Lung (tissue), 12 donors: ENCODE measurements around the gene MMP7. TPM values are rescaled to one million over a fixed set of nuclear protein-coding genes. Genes with fewer than 3 reads are reported as not detected.
A peak's percentile ranks its signal among the peaks of the same experiment; 100 is the strongest.

Experiments
- ATAC-seq: fragments of 200-7000 bp; cut with Tn5 transposase; one replicate; pipeline ENCODE4 v1.9.1; 2020; ENCODE audit warnings: moderate number of reproducible peaks; ENCODE audit not compliant: insufficient read depth, low FRiP score
- DNase-seq, 3 donors: peaks; one replicate each; pipeline ENCODE4 v3.0.0-alpha.2; 2013 to 2017
- H3K27ac ChIP-seq, 2 donors: one replicate each; pipeline ENCODE4 v1.5.1; 2013; ENCODE audit warnings: mild to moderate bottlenecking in 2 of 2, moderate library complexity in 2 of 2, control low read depth in 1 of 2, inconsistent platforms in 1 of 2, low read depth in 1 of 2, low read length in 1 of 2
- H3K27me3 ChIP-seq, 3 donors: one replicate each; pipeline ENCODE4 v1.5.1; 2013; ENCODE audit warnings: low read length in 2 of 3; ENCODE audit not compliant: control insufficient read depth in 3 of 3, insufficient read depth in 3 of 3
- H3K36me3 ChIP-seq, 4 donors: one replicate each; pipeline ENCODE4 v1.5.1; 2013; ENCODE audit warnings: low read length in 4 of 4, mild to moderate bottlenecking in 1 of 4, moderate library complexity in 1 of 4; ENCODE audit not compliant: control insufficient read depth in 4 of 4, insufficient read depth in 4 of 4
- H3K4me1 ChIP-seq, 5 donors: one replicate each; pipeline ENCODE4 v1.5.1; 2013; ENCODE audit warnings: low read length in 5 of 5, mild to moderate bottlenecking in 2 of 5, moderate library complexity in 1 of 5; ENCODE audit not compliant: control insufficient read depth in 5 of 5, insufficient read depth in 5 of 5
- H3K4me3 ChIP-seq: one replicate; pipeline ENCODE4 v1.5.1; 2013; ENCODE audit warnings: mild to moderate bottlenecking, control low read depth, moderate library complexity
- H3K9ac ChIP-seq, 2 donors: one replicate each; pipeline ENCODE4 v1.5.1; 2013; ENCODE audit warnings: low read length in 2 of 2, control low read depth in 1 of 2; ENCODE audit not compliant: insufficient read depth in 1 of 2
- H3K9me3 ChIP-seq, 4 donors: one replicate each; pipeline ENCODE4 v1.5.1; 2013; ENCODE audit warnings: low read length in 3 of 4, mild to moderate bottlenecking in 1 of 4, moderate library complexity in 1 of 4; ENCODE audit not compliant: control insufficient read depth in 4 of 4, insufficient read depth in 3 of 4
- CTCF ChIP-seq: IDR thresholded peaks from 2 replicates; pipeline ENCODE4 v1.5.1; 2012; ENCODE audit warnings: mild to moderate bottlenecking; ENCODE audit errors: control extremely low read depth, extremely low read depth
- WGBS, 2 donors: extraction: QIAGEN DNeasy Blood & Tissue Kit; methylation state at CpG; one replicate each; pipeline ENCODE4 v1.1.7; 2013; 5-methylcytosine and 5-hydroxymethylcytosine counted together
- polyA plus RNA-seq, 2 donors: library from polyadenylated mRNA; stranded (reverse); fragments of 200-250 nt; gene quantifications; one replicate each; pipeline ENCODE4 v1.2.1, GENCODE V29; 2013
- total RNA-seq, 2 donors: library from RNA; depleted of rRNA in 1 of 2; stranded (reverse); fragments of >200 nt in 1 of 2; gene quantifications; one replicate each; pipeline ENCODE4 v1.2.1, GENCODE V29; 2014 to 2021
- donor health status: control.
- donor health status: control.
- donor health status: Bipolar disorder and iron deficiency.
- donor health status: healthy.
- donor health status: DM: yes; HTN: yes; CAD: no.

Gene MMP7
- total and polyA plus RNA-seq, 4 donors, result 17.9 to 433 (median 26.2) TPM

GRCh38 chr11:102478673-102479299 is 51.8 kb downstream of the MMP7 start:
- Histone ChIP-seq H3K27me3 (no peaks in the 10 kb centered on the region), H3K36me3 (no peaks in the 10 kb centered on the region), H3K9ac (no peak overlapping the region), H3K27ac (no peak overlapping the region), H3K4me1 (peaks cover 0 to 14% (median 2%) of the 10 kb centered on the region in 5 donors), H3K9me3 (no peaks in the 10 kb centered on the region), H3K4me3 (no peak overlapping the region)
- DNase-seq (no peak), ATAC-seq (no peak)
- no peak for TF ChIP-seq CTCF
- 95 to 100% methylated on average over 1 of the region's 1 CpG for WGBS, 2 donors

- TF ChIP-seq CTCF, result no peak
- no peaks in the 10 kb centered on the region for H3K36me3 ChIP-seq
- H3K4me3 ChIP-seq, result no peak overlapping the region
- WGBS, 2 donors, result 13 to 29% methylated on average over 1 of the region's 1 CpG
- H3K9me3 ChIP-seq, result no peaks in the 10 kb centered on the region
- DNase-seq (peak; percentile 35 to 78 (median 45)), ATAC-seq (peak; percentile 41)
- no peak overlapping the region for H3K9ac ChIP-seq
- no peaks in the 10 kb centered on the region for H3K27me3 ChIP-seq
- no peak overlapping the region for H3K27ac ChIP-seq
- H3K4me1 ChIP-seq, result peaks cover 0 to 14% (median 0%) of the 10 kb centered on the region in 5 donors
These were observed 53.7 kb downstream of the MMP7 start for GRCh38 chr11:102476812-102477211.

GRCh38 chr11:102476069-102476468 is 54.5 kb downstream of the MMP7 start:
- H3K36me3 ChIP-seq, result no peaks in the 10 kb centered on the region
- peaks cover 0 to 14% (median 0%) of the 10 kb centered on the region in 5 donors for H3K4me1 ChIP-seq
- TF ChIP-seq CTCF, result no peak
- no peaks in the 10 kb centered on the region for H3K27me3 ChIP-seq
- no peak overlapping the region for H3K9ac ChIP-seq
- DNase-seq (no peak), ATAC-seq (no peak)
- H3K9me3 ChIP-seq, result no peaks in the 10 kb centered on the region
- no peak overlapping the region for H3K27ac ChIP-seq
- no peak overlapping the region for H3K4me3 ChIP-seq
- 75 to 77% methylated on average over 1 of the region's 1 CpG for WGBS, 2 donors

GRCh38 chr11:102473543-102473942 is 57.0 kb downstream of the MMP7 start:
- H3K27me3 ChIP-seq, result no peaks in the 10 kb centered on the region
- no peaks in the 10 kb centered on the region for H3K36me3 ChIP-seq
- H3K27ac ChIP-seq, result no peak overlapping the region
- DNase-seq (no peak), ATAC-seq (no peak)
- H3K4me1 ChIP-seq, result peaks cover 0 to 17% (median 2%) of the 10 kb centered on the region in 5 donors
- 81 to 97% methylated on average over 5 of the region's 5 CpGs for WGBS, 2 donors
- no peaks in the 10 kb centered on the region for H3K9me3 ChIP-seq
- no peak for TF ChIP-seq CTCF
- H3K9ac ChIP-seq, result no peak overlapping the region
- H3K4me3 ChIP-seq, result no peak overlapping the region
